ENCODE measurements around the gene NELL1. TPM values are rescaled to one million over a fixed set of nuclear protein-coding genes. Genes with fewer than 3 reads are reported as not detected.

The NELL1 gene
- polyA plus RNA-seq, 2 of the 4 experiments (the other 2 are of a cell fraction), result not detected

DNA sequence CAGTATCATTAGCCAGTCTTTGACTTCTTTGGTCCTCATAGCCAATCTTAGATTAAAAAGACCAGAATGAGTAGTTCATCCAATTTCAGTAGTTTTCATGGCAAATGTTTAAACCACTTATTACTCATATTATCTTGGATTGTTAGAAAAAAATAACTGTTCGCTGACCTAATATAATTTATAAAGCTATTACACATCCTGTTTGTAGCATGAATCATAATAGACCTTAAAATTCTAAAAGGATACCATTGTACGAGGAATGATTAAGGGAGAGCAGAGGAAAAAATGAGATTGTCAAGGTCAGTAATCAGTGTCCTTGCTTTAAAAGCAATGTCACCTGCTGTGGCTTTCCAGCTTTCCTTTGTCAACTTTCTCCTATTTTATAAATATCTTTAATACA, 371.2 kb downstream of the NELL1 start:
- no peak for DNase-seq (ENCODE audit: low read depth in 1 of 2, low spot score in 1 of 2)
- Histone ChIP-seq H3K9me3 (no peaks in the 10 kb centered on the region), H3K4me3 (no peak overlapping the region), H3K27ac (no peak overlapping the region), H3K4me1 (no peaks in the 10 kb centered on the region), H3K4me2 (no peak overlapping the region)
- no peak for ATAC-seq
- ChIA-PET CTCF (no interaction called here), POLR2A (no interaction called here)
- TF ChIP-seq EP300 (IDR thresholded peaks at IDR 0.05) (no peak), GATA3 (IDR thresholded peaks at IDR 0.05; ENCODE audit: borderline replicate concordance) (no peak), EHF (CRISPR knock-in tag; IDR thresholded peaks at IDR 0.05) (no peak), ZNF302 (CRISPR knock-in tag; IDR thresholded peaks at IDR 0.05) (no peak), HEYL (CRISPR knock-in tag; IDR thresholded peaks at IDR 0.05) (no peak), CHD4 (IDR thresholded peaks at IDR 0.05; ENCODE audit: borderline replicate concordance) (no peak), RFX5 (IDR thresholded peaks at IDR 0.05) (no peak), NPAS2 (CRISPR knock-in tag; IDR thresholded peaks at IDR 0.05; ENCODE audit: borderline replicate concordance) (no peak), HOXB13 (CRISPR knock-in tag; IDR thresholded peaks at IDR 0.05; ENCODE audit: low read depth) (no peak), NFE2L2 (conservative IDR thresholded peaks at IDR 0.05; ENCODE audit: low read length) (no peak), RCOR1 (IDR thresholded peaks at IDR 0.05; ENCODE audit: low read depth, low read length) (no peak), CEBPB (IDR thresholded peaks at IDR 0.05) (no peak), KDM1A (IDR thresholded peaks at IDR 0.05; ENCODE audit: low read depth) (no peak), POLR2AphosphoS2 (conservative IDR thresholded peaks at IDR 0.05; ENCODE audit: low read length) (no peak), FOSB (CRISPR knock-in tag; IDR thresholded peaks at IDR 0.05) (no peak), ESRRA (IDR thresholded peaks at IDR 0.05; ENCODE audit: borderline replicate concordance, low read length) (no peak)
- TF ChIP-seq, protein P1, sequence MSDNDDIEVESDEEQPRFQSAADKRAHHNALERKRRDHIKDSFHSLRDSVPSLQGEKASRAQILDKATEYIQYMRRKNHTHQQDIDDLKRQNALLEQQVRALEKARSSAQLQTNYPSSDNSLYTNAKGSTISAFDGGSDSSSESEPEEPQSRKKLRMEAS (IDR thresholded peaks at IDR 0.05), result no peak
- TF ChIP-seq, protein P2, sequence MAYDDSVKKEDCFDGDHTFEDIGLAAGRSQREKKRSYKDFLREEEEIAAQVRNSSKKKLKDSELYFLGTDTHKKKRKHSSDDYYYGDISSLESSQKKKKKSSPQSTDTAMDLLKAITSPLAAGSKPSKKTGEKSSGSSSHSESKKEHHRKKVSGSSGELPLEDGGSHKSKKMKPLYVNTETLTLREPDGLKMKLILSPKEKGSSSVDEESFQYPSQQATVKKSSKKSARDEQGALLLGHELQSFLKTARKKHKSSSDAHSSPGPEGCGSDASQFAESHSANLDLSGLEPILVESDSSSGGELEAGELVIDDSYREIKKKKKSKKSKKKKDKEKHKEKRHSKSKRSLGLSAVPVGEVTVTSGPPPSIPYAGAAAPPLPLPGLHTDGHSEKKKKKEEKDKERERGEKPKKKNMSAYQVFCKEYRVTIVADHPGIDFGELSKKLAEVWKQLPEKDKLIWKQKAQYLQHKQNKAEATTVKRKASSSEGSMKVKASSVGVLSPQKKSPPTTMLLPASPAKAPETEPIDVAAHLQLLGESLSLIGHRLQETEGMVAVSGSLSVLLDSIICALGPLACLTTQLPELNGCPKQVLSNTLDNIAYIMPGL (CRISPR knock-in tag; IDR thresholded peaks at IDR 0.05; ENCODE audit: borderline replicate concordance), result no peak
- 13% methylated on average over 2 of the region's 2 CpGs for WGBS (ENCODE audit: missing lambda C conversion rate)
- FAIRE-seq, result no peak

DNA sequence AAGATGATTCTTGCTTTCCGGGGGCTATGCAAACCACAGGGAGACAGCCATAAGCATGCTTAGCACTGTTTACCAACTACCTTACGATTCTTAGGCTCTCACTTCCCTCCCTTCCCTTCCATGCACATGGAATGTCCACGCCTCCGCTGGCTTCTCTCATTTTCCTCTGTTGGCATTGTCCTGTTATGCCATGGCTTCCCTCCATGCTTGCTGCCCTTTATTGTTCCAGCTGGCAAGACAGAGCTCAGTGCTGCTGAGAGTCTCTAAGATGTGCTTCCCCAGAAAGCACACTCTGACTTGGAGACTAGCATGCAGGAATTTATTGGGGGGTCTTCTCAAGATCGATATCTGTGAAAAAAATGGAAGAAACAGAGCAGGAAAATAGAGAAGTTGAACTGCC, 379.2 kb downstream of the NELL1 start:
- 3% methylated on average over 5 of the region's 5 CpGs for WGBS (ENCODE audit: missing lambda C conversion rate)
- Histone ChIP-seq H3K9me3 (no peaks in the 10 kb centered on the region), H3K4me2 (no peak overlapping the region), H3K4me3 (no peak overlapping the region), H3K4me1 (no peaks in the 10 kb centered on the region), H3K27ac (no peak overlapping the region)
- FAIRE-seq (no peak), DNase-seq (ENCODE audit: low read depth in 1 of 2, low spot score in 1 of 2) (no peak), ATAC-seq (no peak)
- ChIA-PET CTCF (interaction anchor here (1.5 kb wide), 1 partner anchor 12 kb away, joined by 3 read pairs; no protein-coding TSS in a partner anchor), POLR2A (no interaction called here)
- TF ChIP-seq FOSB (CRISPR knock-in tag; IDR thresholded peaks at IDR 0.05), result no peak
- no peak for TF ChIP-seq JUN (IDR thresholded peaks at IDR 0.05)
- TF ChIP-seq, protein P3, sequence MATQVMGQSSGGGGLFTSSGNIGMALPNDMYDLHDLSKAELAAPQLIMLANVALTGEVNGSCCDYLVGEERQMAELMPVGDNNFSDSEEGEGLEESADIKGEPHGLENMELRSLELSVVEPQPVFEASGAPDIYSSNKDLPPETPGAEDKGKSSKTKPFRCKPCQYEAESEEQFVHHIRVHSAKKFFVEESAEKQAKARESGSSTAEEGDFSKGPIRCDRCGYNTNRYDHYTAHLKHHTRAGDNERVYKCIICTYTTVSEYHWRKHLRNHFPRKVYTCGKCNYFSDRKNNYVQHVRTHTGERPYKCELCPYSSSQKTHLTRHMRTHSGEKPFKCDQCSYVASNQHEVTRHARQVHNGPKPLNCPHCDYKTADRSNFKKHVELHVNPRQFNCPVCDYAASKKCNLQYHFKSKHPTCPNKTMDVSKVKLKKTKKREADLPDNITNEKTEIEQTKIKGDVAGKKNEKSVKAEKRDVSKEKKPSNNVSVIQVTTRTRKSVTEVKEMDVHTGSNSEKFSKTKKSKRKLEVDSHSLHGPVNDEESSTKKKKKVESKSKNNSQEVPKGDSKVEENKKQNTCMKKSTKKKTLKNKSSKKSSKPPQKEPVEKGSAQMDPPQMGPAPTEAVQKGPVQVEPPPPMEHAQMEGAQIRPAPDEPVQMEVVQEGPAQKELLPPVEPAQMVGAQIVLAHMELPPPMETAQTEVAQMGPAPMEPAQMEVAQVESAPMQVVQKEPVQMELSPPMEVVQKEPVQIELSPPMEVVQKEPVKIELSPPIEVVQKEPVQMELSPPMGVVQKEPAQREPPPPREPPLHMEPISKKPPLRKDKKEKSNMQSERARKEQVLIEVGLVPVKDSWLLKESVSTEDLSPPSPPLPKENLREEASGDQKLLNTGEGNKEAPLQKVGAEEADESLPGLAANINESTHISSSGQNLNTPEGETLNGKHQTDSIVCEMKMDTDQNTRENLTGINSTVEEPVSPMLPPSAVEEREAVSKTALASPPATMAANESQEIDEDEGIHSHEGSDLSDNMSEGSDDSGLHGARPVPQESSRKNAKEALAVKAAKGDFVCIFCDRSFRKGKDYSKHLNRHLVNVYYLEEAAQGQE (IDR thresholded peaks at IDR 0.05), result no peak
- no peak for TF ChIP-seq EP300 (IDR thresholded peaks at IDR 0.05)
- no peak for TF ChIP-seq SREBF2 (IDR thresholded peaks at IDR 0.05)
- TF ChIP-seq, protein P4, sequence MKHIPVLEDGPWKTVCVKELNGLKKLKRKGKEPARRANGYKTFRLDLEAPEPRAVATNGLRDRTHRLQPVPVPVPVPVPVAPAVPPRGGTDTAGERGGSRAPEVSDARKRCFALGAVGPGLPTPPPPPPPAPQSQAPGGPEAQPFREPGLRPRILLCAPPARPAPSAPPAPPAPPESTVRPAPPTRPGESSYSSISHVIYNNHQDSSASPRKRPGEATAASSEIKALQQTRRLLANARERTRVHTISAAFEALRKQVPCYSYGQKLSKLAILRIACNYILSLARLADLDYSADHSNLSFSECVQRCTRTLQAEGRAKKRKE (CRISPR knock-in tag; IDR thresholded peaks at IDR 0.05; ENCODE audit: low read depth), result no peak
- no peak for TF ChIP-seq SMC3 (IDR thresholded peaks at IDR 0.05)
- no peak for TF ChIP-seq MYC (IDR thresholded peaks at IDR 0.05; ENCODE audit: borderline replicate concordance, low read length)
- TF ChIP-seq, protein P1 (IDR thresholded peaks at IDR 0.05), result no peak
- TF ChIP-seq EHMT2 (IDR thresholded peaks at IDR 0.05; ENCODE audit: low read depth), result no peak
- no peak for TF ChIP-seq BHLHE40 (IDR thresholded peaks at IDR 0.05; ENCODE audit: low read depth, low read length)
- TF ChIP-seq KDM1A (IDR thresholded peaks at IDR 0.05; ENCODE audit: low read depth), result no peak
- no peak for TF ChIP-seq HEYL (CRISPR knock-in tag; IDR thresholded peaks at IDR 0.05)
- no peak for TF ChIP-seq EHF (CRISPR knock-in tag; IDR thresholded peaks at IDR 0.05)
- TF ChIP-seq ESRRA (IDR thresholded peaks at IDR 0.05; ENCODE audit: borderline replicate concordance, low read length), result no peak
- TF ChIP-seq, protein P5, sequence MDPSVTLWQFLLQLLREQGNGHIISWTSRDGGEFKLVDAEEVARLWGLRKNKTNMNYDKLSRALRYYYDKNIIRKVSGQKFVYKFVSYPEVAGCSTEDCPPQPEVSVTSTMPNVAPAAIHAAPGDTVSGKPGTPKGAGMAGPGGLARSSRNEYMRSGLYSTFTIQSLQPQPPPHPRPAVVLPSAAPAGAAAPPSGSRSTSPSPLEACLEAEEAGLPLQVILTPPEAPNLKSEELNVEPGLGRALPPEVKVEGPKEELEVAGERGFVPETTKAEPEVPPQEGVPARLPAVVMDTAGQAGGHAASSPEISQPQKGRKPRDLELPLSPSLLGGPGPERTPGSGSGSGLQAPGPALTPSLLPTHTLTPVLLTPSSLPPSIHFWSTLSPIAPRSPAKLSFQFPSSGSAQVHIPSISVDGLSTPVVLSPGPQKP (IDR thresholded peaks at IDR 0.05; ENCODE audit: low read depth, low read length), result no peak
- TF ChIP-seq CBX8 (IDR thresholded peaks at IDR 0.05), result no peak
- TF ChIP-seq TFCP2L1 (CRISPR knock-in tag; IDR thresholded peaks at IDR 0.05), result no peak
- no peak for TF ChIP-seq RNF2 (IDR thresholded peaks at IDR 0.05; ENCODE audit: borderline replicate concordance, low read depth)

All from A549 (cell line).